T-helper 2 cell treated with Interferon-gamma antibody and Interleukin-4, amounts not matched to agents 5 μg/mL and 100 μg/mL, for 36 hours (primary cell): ENCODE measurements around the gene AVPR2.

Source experiments
- DNase-seq: peaks from one replicate; pipeline ENCODE4 v3.0.0; 2021; ENCODE audit warnings: low spot score
- H3K27ac Mint-ChIP-seq: one replicate; pipeline ENCODE4 v1.8.0; 2021; ENCODE audit warnings: mild to moderate bottlenecking, mixed read lengths
- H3K27me3 Mint-ChIP-seq: one replicate; pipeline ENCODE4 v1.8.0; 2021; ENCODE audit warnings: low read depth, mixed read lengths
- H3K36me3 Mint-ChIP-seq: one replicate; pipeline ENCODE4 v1.8.0; 2021; ENCODE audit warnings: low read depth, mixed read lengths
- H3K4me1 Mint-ChIP-seq: one replicate; pipeline ENCODE4 v1.8.0; 2021; ENCODE audit warnings: low read depth, mixed read lengths
- H3K4me3 Mint-ChIP-seq: one replicate; pipeline ENCODE4 v1.8.0; 2022; ENCODE audit warnings: mild to moderate bottlenecking, moderate library complexity, mixed read lengths
- H3K9me3 Mint-ChIP-seq: one replicate; pipeline ENCODE4 v1.8.0; 2021; ENCODE audit warnings: mixed read lengths

Gene AVPR2

DNA sequence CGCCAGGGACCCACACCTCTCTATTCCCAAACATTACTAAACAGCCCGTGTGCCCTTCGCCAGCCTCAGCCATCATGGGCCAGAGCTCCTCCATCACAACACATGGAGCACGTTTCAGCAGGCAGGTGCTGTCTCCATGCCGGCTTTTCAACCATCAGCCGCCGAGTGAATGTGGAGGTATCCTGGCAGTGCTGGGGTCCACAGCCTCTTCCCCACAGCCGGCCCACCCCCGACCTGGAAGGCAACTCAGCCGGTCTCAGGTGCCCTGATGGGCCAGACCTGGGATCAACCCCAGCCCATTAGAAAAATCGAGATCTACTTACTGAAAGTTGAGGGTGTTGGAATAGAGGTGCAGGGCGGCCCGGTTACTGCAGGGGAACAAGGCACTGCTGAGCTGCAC is 27.3 kb downstream of the AVPR2 start:
- no peak overlapping the region for H3K27ac Mint-ChIP-seq
- no peaks in the 10 kb centered on the region for H3K9me3 Mint-ChIP-seq
- no peaks in the 10 kb centered on the region for H3K27me3 Mint-ChIP-seq
- H3K4me3 Mint-ChIP-seq, result no peak overlapping the region
- peaks cover 12% of the 10 kb centered on the region for H3K36me3 Mint-ChIP-seq
- no peak for DNase-seq
- peaks cover 18% of the 10 kb centered on the region for H3K4me1 Mint-ChIP-seq

DNA sequence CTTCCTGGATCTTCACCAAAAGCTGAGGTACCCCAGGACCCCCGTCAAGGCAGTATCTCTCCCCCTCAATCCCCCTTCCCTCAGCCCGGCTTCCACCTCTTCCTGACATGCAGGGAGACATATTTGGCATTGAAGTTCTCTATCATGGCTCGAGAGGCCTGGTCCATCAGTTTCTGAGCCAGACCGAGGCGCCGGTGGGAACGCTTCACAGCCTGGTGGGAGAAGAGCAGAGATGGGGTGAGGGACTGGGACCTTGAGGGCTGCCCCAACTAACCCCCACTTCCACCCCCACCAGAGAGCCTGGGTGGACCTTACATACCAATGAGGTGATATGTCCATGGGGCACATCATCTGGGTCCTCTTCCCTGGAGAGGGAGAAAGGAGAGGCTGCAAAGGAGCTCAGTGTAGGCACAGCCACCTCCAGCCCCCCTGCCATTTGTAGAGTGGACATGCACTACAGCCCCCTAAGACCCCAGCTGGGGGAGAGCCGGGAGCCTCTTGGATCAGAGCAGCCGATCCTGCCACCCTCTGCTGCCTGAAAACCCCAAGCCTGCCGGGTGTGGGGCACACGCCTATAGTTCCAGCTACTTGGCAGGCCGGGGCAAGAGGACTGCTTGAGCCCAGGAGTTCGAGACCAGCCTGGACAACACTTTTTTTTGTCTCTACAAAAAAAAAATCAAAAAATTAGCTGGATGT is 27.9 kb downstream of the AVPR2 start:
- H3K27ac Mint-ChIP-seq, result no peak overlapping the region
- no peak overlapping the region for H3K4me3 Mint-ChIP-seq
- H3K36me3 Mint-ChIP-seq, result peaks cover 12% of the 10 kb centered on the region
- peaks cover 13% of the 10 kb centered on the region for H3K4me1 Mint-ChIP-seq
- no peak for DNase-seq
- H3K27me3 Mint-ChIP-seq, result no peaks in the 10 kb centered on the region
- H3K9me3 Mint-ChIP-seq, result no peaks in the 10 kb centered on the region

GRCh38 chrX:153933748-153934147 is 29.3 kb downstream of the AVPR2 start:
- H3K27ac Mint-ChIP-seq, result peak overlapping the region; percentile 57
- H3K9me3 Mint-ChIP-seq, result no peaks in the 10 kb centered on the region
- DNase-seq, result no peak
- H3K4me3 Mint-ChIP-seq, result peak overlapping the region; percentile 86
- H3K4me1 Mint-ChIP-seq, result peaks cover 11% of the 10 kb centered on the region
- peaks cover 11% of the 10 kb centered on the region for H3K36me3 Mint-ChIP-seq
- no peaks in the 10 kb centered on the region for H3K27me3 Mint-ChIP-seq

DNA sequence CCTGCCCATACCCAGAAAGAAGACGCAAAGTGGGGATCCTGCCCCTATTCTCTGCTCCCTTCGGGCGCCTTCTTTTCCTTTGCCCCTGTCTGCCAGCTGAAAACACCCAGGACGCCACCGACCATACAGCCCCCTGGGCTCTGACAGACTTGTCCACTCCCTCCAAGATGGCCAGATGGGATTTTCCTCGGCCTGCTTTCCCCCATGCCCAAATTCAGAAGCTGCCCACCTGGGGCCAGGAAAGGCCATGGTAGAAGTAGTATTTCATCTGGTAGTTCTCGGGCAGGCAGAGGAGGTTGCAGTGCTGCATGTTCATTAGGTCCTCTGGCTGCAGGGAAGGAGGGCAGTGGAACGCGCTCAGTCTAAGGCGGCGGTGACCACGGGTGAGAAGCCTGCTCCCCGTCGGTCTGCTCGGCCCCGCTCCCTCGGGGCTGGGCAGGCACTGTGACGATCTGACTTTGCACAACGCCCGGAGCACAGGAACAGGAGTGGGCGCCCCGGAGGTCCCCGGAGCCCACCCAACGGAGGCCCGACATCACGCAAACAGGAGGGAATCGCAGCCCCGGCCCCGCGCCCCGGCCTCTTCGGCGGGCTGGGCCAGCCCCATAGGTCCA is 29.8 kb downstream of the AVPR2 start:
- Mint-ChIP-seq H3K27ac (peak overlapping the region; percentile 57), H3K36me3 (peaks cover 10% of the 10 kb centered on the region), H3K4me3 (peak overlapping the region; percentile 86), H3K4me1 (peaks cover 7% of the 10 kb centered on the region), H3K9me3 (no peaks in the 10 kb centered on the region), H3K27me3 (no peaks in the 10 kb centered on the region)
- DNase-seq, result no peak

DNA sequence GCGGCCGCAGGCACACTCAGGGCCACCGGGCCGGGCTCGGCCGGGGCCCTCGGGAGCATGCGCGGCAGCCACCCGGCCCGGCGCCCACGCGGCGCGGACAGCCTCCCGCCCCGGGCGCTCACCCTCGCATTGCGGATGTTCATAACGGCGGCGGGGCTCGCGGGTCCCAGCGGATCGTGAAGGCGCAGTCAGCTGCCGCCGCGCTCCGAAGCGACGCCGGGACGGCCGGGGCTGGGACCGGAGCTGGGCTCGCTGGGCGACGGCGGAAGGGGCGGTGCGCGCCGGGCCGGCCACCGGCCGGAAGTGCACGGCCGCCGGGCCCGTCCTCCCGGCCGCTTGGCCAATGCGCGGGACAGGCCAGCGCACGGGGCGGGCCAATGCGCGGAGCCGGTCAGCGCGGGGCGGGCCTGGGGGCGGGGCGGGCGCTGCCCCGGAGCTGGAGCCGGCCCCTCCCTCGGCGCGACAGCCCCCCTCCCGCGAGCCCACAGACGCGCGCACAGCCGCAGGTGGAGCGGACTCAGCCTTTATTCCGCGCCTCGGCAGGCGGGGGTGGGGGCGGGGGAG is 30.4 kb downstream of the AVPR2 start, which contains the start of gene NAA10:
NAA10 (minus strand) TSS at position 276 of the 564 bp plus-strand sequence; CDS start at position 143, 133 bp downstream.
- H3K4me3 Mint-ChIP-seq, result peak within 1 kb of the TSS; percentile 86
- peak within 1 kb of the TSS; percentile 65 for H3K27ac Mint-ChIP-seq
- peak; percentile 75 for DNase-seq
- H3K36me3 Mint-ChIP-seq, result peaks cover 10% of the 10 kb centered on the region
- H3K27me3 Mint-ChIP-seq, result no peaks in the 10 kb centered on the region
- H3K9me3 Mint-ChIP-seq, result no peaks in the 10 kb centered on the region
- peaks cover 7% of the 10 kb centered on the region for H3K4me1 Mint-ChIP-seq

DNA sequence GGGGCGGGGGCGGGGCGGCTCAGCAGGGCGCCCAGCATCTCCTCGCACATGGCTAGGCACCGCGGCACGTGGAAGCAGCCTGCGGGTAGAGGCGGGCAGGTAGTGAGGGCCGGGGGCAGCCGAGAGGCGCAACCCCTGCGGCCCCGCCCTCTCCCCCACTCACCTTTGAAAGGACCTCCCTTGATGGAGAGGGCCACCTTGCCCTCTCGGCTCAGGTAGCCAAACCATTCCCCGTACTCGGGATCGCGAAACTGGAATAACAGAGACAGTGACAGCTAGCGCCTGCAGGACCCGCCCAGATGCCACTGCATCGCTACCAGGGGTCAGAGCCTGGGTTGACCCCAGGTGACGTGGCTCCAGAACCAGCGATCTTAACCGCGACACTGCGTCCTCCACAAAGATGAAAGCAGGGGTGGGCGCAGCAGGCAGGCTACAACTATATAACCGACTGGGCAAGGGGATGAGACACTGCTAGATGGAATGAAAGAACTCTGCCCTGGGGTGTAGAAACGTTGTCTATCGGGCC is 30.9 kb downstream of the AVPR2 start:
- Mint-ChIP-seq H3K36me3 (peaks cover 13% of the 10 kb centered on the region), H3K27me3 (no peaks in the 10 kb centered on the region), H3K27ac (peak overlapping the region; percentile 65), H3K4me1 (peaks cover 7% of the 10 kb centered on the region), H3K9me3 (no peaks in the 10 kb centered on the region), H3K4me3 (peak overlapping the region; percentile 75)
- DNase-seq, result no peak

DNA sequence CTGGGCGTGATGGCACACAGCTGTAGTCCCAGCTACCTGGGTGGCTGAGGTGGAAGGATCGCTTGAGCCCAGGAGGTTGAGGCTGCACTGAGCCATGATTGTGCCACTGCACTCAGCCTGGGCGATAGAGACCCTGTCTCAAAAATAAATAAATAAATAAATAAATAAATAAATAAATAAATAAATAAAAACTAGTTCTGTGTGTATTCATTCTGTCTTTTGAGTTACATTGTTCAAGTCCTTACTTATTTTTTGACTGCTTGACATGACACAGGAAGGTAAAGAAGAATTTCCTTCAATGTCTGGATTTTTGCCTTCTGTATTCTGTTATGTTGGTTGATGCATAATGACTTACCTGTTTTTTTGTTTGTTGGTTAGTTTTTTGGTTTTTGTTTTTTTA is 32.6 kb downstream of the AVPR2 start:
- peaks cover 6% of the 10 kb centered on the region for H3K36me3 Mint-ChIP-seq
- no peak for DNase-seq
- H3K27me3 Mint-ChIP-seq, result no peaks in the 10 kb centered on the region
- no peak overlapping the region for H3K27ac Mint-ChIP-seq
- no peak overlapping the region for H3K4me3 Mint-ChIP-seq
- H3K4me1 Mint-ChIP-seq, result peaks cover 8% of the 10 kb centered on the region
- no peaks in the 10 kb centered on the region for H3K9me3 Mint-ChIP-seq

DNA sequence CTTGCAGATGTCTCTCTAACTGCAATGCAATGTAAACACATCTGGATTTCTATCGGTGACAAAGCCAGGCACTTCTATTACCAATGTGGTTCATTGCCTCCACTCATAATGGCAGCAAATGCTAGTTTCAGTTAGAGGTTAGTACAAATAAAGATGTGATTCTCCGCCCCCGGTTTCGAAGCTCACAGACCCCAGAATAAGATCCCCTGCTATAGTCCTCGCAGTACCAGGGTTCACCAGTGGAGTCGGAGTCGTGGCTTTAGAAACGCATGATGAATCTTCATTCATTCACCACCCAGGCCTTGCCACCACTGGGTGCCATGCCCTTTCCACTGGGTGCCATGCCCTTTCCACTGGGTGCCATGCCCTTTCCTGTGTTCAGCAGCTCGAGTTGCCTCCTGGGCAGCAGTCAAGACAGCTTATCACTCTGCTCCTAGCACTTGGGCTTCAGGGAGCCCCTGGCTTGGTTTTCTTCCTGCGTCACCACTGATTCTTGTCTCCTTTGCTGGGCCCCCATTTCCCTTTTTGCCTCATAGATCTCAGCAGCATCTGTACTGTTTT is 33.8 kb downstream of the AVPR2 start:
- no peaks in the 10 kb centered on the region for H3K27me3 Mint-ChIP-seq
- no peaks in the 10 kb centered on the region for H3K9me3 Mint-ChIP-seq
- DNase-seq, result no peak
- peaks cover 4% of the 10 kb centered on the region for H3K36me3 Mint-ChIP-seq
- H3K4me3 Mint-ChIP-seq, result no peak overlapping the region
- H3K27ac Mint-ChIP-seq, result no peak overlapping the region
- H3K4me1 Mint-ChIP-seq, result peaks cover 8% of the 10 kb centered on the region

GRCh38 chrX:153939573-153939972 is 35.1 kb downstream of the AVPR2 start:
- H3K36me3 Mint-ChIP-seq, result peaks cover 4% of the 10 kb centered on the region
- no peaks in the 10 kb centered on the region for H3K27me3 Mint-ChIP-seq
- no peak overlapping the region for H3K4me3 Mint-ChIP-seq
- H3K27ac Mint-ChIP-seq, result no peak overlapping the region
- DNase-seq, result no peak
- H3K9me3 Mint-ChIP-seq, result no peaks in the 10 kb centered on the region
- peaks cover 5% of the 10 kb centered on the region for H3K4me1 Mint-ChIP-seq

DNA sequence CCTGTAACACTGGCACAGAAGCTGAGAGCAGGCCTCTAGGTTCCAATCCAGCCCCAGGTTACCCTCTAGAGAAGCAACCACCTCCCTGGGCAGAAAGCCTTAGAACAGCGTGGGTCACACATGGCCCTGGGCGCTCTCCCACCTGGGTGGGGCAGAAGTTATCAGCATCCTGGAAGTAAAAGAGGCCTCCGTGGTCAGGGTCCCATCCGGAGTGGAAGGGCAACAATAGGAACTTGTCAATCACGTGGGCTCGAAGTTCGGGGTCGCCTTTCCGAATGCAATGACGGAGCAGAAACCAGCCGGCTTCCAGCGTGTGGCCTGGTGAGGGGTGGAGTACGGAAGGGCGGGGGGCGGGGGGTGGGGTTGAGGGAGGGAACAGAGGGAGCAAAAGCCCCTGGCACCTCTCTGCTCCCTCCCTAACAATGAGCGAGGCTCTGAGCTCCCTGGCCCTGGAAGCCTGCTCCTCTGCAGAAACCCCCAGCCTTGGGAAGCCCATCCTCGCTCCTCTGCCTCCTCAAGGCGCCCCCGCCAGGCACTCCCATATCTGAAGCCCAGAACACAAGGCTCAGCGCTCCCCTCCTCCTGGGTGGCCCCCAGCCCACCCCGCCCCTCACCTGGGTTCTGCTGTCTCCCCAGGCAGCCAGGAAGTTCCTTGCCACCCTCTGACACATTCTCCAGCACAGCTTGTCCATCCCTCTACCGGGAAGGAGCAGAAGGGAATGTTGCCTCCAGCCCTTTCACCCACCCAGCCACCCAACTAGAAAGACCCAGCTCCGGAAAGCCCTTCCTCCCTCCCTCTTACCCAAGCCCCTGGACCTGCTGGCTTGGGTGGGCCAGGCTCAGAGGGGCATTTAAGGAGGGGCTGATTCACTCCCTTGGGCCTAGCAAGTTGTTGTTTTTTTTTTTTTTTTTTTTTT is 37.1 kb downstream of the AVPR2 start:
- Mint-ChIP-seq H3K27ac (peak overlapping the region; percentile 68), H3K4me3 (peak overlapping the region; percentile 75), H3K36me3 (peaks cover 4% of the 10 kb centered on the region), H3K9me3 (no peaks in the 10 kb centered on the region), H3K4me1 (peaks cover 4% of the 10 kb centered on the region), H3K27me3 (no peaks in the 10 kb centered on the region)
- no peak for DNase-seq

DNA sequence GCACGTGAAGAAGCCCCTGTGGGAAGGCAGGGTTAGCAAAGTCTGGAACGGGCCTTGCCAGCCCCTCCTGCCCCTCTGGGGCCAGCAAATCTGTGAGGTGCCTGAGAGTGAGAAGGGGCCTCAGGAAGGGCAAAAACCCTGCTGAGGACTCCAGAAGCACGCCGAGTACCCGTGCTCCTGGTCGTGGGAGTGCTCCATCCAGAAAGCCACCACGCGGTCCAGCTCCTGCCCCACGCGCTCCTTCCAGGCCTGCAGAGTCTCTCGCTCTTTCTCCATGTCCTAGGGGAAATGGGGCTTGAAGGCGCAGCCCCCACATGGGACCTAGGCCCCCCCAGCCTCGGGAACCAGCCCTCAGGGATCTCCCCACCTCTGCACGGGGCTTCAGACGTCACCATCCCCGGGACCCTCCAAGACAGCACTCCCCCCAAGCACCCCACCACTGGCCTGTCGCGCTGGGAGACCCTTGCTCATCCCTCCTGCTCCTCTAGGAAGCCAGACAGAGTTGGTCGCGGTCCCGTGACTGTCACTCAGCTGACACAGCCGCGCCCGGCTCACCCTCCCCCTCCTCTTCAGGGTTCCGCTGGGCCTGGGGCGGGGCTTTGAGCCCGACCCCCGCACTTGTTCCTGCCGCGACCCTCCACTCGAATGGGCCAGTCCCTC is 39.8 kb downstream of the AVPR2 start, which contains the start of gene RENBP:
RENBP (minus strand) TSS at position 504 of the 660 bp plus-strand sequence; CDS start at position 471, 33 bp downstream.
- peak within 1 kb of the TSS; percentile 83 for H3K27ac Mint-ChIP-seq
- no peaks in the 10 kb centered on the region for H3K27me3 Mint-ChIP-seq
- peaks cover 11% of the 10 kb centered on the region for H3K36me3 Mint-ChIP-seq
- H3K4me1 Mint-ChIP-seq, result peaks cover 7% of the 10 kb centered on the region
- DNase-seq, result no peak
- H3K4me3 Mint-ChIP-seq, result peak within 1 kb of the TSS; percentile 84
- no peaks in the 10 kb centered on the region for H3K9me3 Mint-ChIP-seq

GRCh38 chrX:153944800-153945150 is 40.3 kb downstream of the AVPR2 start:
- peaks cover 13% of the 10 kb centered on the region for H3K36me3 Mint-ChIP-seq
- peaks cover 9% of the 10 kb centered on the region for H3K4me1 Mint-ChIP-seq
- no peaks in the 10 kb centered on the region for H3K9me3 Mint-ChIP-seq
- no peak overlapping the region for H3K27ac Mint-ChIP-seq
- no peaks in the 10 kb centered on the region for H3K27me3 Mint-ChIP-seq
- DNase-seq, result no peak
- H3K4me3 Mint-ChIP-seq, result peak overlapping the region; percentile 9
